ENCODE results near the gene SLC38A7. TPM values are rescaled to one million over a fixed set of nuclear protein-coding genes. Genes with fewer than 3 reads are reported as not detected.

Gene SLC38A7
- total and polyA plus RNA-seq, 2 experiments from 2014 or later, result 13.9 to 27.8 TPM

DNA sequence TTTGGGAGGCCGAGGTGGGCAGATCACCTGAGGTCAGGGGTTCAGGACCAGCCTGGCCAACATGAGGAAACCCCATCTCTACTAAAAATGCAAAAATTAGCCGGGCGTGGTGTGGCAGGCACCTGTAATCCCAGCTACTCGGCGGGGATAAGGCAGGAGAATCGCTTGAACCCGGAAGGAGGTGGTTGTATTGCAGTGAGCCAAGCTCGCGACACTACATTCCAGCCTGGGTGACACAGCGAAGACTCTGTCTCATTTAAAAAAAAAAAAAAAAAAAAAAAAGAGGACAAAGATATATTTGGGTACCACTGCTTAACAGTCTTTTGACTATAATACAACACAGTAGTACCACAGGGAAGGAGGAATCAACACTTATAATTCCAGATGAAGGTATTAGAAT lies 64.2 kb downstream of the SLC38A7 start:
- Mint-ChIP-seq H3K27me3 (ENCODE audit: insufficient read depth, low read depth, poor library complexity) (peaks cover 4% of the 10 kb centered on the region), H3K36me3 (ENCODE audit: low read depth) (peaks cover 66% of the 10 kb centered on the region)

DNA sequence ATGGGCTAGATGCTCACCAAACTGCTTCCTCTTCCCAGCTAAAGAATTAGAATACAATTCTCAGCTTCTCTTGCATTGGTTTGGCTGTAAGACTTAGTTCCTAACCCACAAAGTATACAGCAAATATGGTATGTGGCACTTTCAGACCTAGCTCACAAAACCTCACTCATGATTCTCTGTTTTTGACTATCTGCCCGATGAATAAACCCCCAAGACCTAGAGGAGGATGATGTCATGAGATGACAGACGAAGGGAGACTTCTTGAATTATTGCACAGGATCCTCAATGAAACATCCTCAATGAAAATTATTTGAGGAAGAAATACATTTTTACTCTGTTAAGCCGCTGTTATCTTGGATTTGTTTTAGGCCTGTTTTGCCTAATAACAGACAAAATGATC lies 69.3 kb downstream of the SLC38A7 start:
- Mint-ChIP-seq H3K27ac (no peak overlapping the region), H3K27me3 (ENCODE audit: insufficient read depth, low read depth, poor library complexity) (peaks cover 7% of the 10 kb centered on the region), H3K4me1 (no peaks in the 10 kb centered on the region), H3K9me3 (no peaks in the 10 kb centered on the region), H3K36me3 (ENCODE audit: low read depth) (peaks cover 46% of the 10 kb centered on the region), H3K4me3 (no peak overlapping the region)
- Histone ChIP-seq H3K4me3 (no peak overlapping the region), H3F3A (replicated peaks; ENCODE audit: low read depth) (peaks cover 6% of the 10 kb centered on the region; the same call in 1 of the 2 replicates), H2AFZ (no peak overlapping the region), H3K79me2 (replicated peaks; ENCODE audit: insufficient read depth) (peaks cover 100% of the 10 kb centered on the region), H3K4me2 (no peak overlapping the region), H3K9me2 (ENCODE audit: insufficient read depth) (no peaks in the 10 kb centered on the region), H3K4me1 (ENCODE audit: insufficient read depth) (no peaks in the 10 kb centered on the region), H3K27ac (ENCODE audit: low read depth) (no peak overlapping the region), H3K27me3 (ENCODE audit: insufficient read depth) (no peaks in the 10 kb centered on the region), H3K36me3 (ENCODE audit: insufficient read depth) (peaks cover 18% of the 10 kb centered on the region; the same call in 1 of the 2 replicates), H4K20me1 (replicated peaks; ENCODE audit: insufficient read depth) (peaks cover 73% of the 10 kb centered on the region)
- DNase-seq (ENCODE audit: low spot score) (no peak), ATAC-seq (no peak)
- no peak for TF ChIP-seq EZH2phosphoT487 (IDR thresholded peaks at IDR 0.05; ENCODE audit: unreplicated experiment)

More for the DNA sequence above, 64.2 kb downstream of the SLC38A7 start:
- no peak overlapping the region for H3K4me3 Mint-ChIP-seq
- no peak for ATAC-seq
- H3K4me2 ChIP-seq, result no peak overlapping the region
- H3K27ac ChIP-seq (ENCODE audit: low read depth), result no peak overlapping the region; the same call in 1 of the 2 replicates
- no peak for DNase-seq (ENCODE audit: low spot score)
- H3K9me3 Mint-ChIP-seq, result no peaks in the 10 kb centered on the region
- no peak overlapping the region for H2AFZ ChIP-seq
- H3K4me1 Mint-ChIP-seq, result no peaks in the 10 kb centered on the region; the same call in 2 of the 3 replicates
- H3K9me2 ChIP-seq (ENCODE audit: insufficient read depth), result no peaks in the 10 kb centered on the region
- H3K27me3 ChIP-seq (ENCODE audit: insufficient read depth), result no peaks in the 10 kb centered on the region
- peaks cover 3% of the 10 kb centered on the region; the same call in 1 of the 2 replicates for H3F3A ChIP-seq (replicated peaks; ENCODE audit: low read depth)
- H3K4me3 ChIP-seq, result no peak overlapping the region
- H3K79me2 ChIP-seq (replicated peaks; ENCODE audit: insufficient read depth), result peaks cover 98% of the 10 kb centered on the region
- H3K36me3 ChIP-seq (ENCODE audit: insufficient read depth), result peaks cover 34% of the 10 kb centered on the region
- peaks cover 76% of the 10 kb centered on the region for H4K20me1 ChIP-seq (replicated peaks; ENCODE audit: insufficient read depth)
- TF ChIP-seq NANOG (IDR thresholded peaks at IDR 0.05; ENCODE audit: borderline replicate concordance) (no peak), STAT1 (IDR thresholded peaks at IDR 0.05; ENCODE audit: unreplicated experiment) (no peak), ZNF114 (CRISPR knock-in tag; IDR thresholded peaks at IDR 0.05) (no peak), ZNF331 (CRISPR knock-in tag; IDR thresholded peaks at IDR 0.05; ENCODE audit: low read depth) (no peak)
- TF ChIP-seq, protein P1, sequence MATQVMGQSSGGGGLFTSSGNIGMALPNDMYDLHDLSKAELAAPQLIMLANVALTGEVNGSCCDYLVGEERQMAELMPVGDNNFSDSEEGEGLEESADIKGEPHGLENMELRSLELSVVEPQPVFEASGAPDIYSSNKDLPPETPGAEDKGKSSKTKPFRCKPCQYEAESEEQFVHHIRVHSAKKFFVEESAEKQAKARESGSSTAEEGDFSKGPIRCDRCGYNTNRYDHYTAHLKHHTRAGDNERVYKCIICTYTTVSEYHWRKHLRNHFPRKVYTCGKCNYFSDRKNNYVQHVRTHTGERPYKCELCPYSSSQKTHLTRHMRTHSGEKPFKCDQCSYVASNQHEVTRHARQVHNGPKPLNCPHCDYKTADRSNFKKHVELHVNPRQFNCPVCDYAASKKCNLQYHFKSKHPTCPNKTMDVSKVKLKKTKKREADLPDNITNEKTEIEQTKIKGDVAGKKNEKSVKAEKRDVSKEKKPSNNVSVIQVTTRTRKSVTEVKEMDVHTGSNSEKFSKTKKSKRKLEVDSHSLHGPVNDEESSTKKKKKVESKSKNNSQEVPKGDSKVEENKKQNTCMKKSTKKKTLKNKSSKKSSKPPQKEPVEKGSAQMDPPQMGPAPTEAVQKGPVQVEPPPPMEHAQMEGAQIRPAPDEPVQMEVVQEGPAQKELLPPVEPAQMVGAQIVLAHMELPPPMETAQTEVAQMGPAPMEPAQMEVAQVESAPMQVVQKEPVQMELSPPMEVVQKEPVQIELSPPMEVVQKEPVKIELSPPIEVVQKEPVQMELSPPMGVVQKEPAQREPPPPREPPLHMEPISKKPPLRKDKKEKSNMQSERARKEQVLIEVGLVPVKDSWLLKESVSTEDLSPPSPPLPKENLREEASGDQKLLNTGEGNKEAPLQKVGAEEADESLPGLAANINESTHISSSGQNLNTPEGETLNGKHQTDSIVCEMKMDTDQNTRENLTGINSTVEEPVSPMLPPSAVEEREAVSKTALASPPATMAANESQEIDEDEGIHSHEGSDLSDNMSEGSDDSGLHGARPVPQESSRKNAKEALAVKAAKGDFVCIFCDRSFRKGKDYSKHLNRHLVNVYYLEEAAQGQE (IDR thresholded peaks at IDR 0.05; ENCODE audit: unreplicated experiment), result no peak
- no peaks in the 10 kb centered on the region for H3K4me1 ChIP-seq (ENCODE audit: insufficient read depth)
- H3K27ac Mint-ChIP-seq, result no peak overlapping the region; the same call in 1 of the 2 replicates

Other genes with a start within 250 kb of the SLC38A7 start
- gene NDRG4, start 184.6 kb downstream of the SLC38A7 start, total RNA-seq (2014; rRNA removed; shearing (Covaris generic)), result 29.8 and 32.1 TPM in 2 replicates
- 16.3 TPM in 2 replicates for gene NDRG4, start 184.6 kb downstream of the SLC38A7 start, polyA plus RNA-seq (2016; fragmentation: Nextera tagmentation; extraction: Ambion mirVana)
- gene SETD6, start 169.3 kb downstream of the SLC38A7 start, total RNA-seq (2014; rRNA removed; shearing (Covaris generic)), result 54.0 and 61.3 TPM in 2 replicates
- 33.7 and 39.7 TPM in 2 replicates for gene SETD6, start 169.3 kb downstream of the SLC38A7 start, polyA plus RNA-seq (2016; fragmentation: Nextera tagmentation; extraction: Ambion mirVana)
- 298 and 319 TPM in 2 replicates for gene CNOT1, start 54.9 kb downstream of the SLC38A7 start, total RNA-seq (2014; rRNA removed; shearing (Covaris generic))
- gene CNOT1, start 54.9 kb downstream of the SLC38A7 start, polyA plus RNA-seq (2016; fragmentation: Nextera tagmentation; extraction: Ambion mirVana), result 46.4 and 59.2 TPM in 2 replicates
- 177 and 205 TPM in 2 replicates for gene GOT2, start 49.5 kb upstream of the SLC38A7 start, total RNA-seq (2014; rRNA removed; shearing (Covaris generic))
- gene GOT2, start 49.5 kb upstream of the SLC38A7 start, polyA plus RNA-seq (2016; fragmentation: Nextera tagmentation; extraction: Ambion mirVana), result 130 and 133 TPM in 2 replicates